GM23338 (cell line): ENCODE measurements around the gene ACSBG1. TPM values are rescaled to one million over a fixed set of nuclear protein-coding genes. Genes with fewer than 3 reads are reported as not detected.

Experiments
- ATAC-seq: fragments of 200-7000 bp; cut with Tn5 transposase; 3 replicates; pipeline ENCODE4 v1.9.1; 2020
- DNase-seq: peaks from one replicate; pipeline ENCODE4 v3.0.0-alpha.2; 2015; ENCODE audit warnings: low spot score
- H2AFZ ChIP-seq: fragments of 200-600 bp; sonication (generic); 2 replicates; pipeline ENCODE4 v1.8.0; 2016; ENCODE audit warnings: antibody characterized with exemption, mild to moderate bottlenecking, moderate library complexity
- H3F3A ChIP-seq: fragments of 200-600 bp; sonication (generic); replicated peaks from 2 replicates; pipeline ENCODE4 v1.8.0; 2017; ENCODE audit warnings: antibody characterized with exemption, mixed run types, low read depth
- H3K27ac ChIP-seq: fragments of 200-600 bp; sonication (generic); 2 replicates; pipeline ENCODE4 v1.6.1; 2016; ENCODE audit warnings: low read depth
- H3K27me3 ChIP-seq: fragments of 200-600 bp; sonication (generic); 2 replicates; pipeline ENCODE4 v1.8.0; 2016; ENCODE audit warnings: mild to moderate bottlenecking, mixed run types, moderate library complexity; ENCODE audit not compliant: insufficient read depth
- H3K36me3 ChIP-seq: fragments of 200-600 bp; sonication (generic); 2 replicates; pipeline ENCODE4 v1.8.0; 2016; ENCODE audit warnings: mild to moderate bottlenecking; ENCODE audit not compliant: insufficient read depth
- H3K4me1 ChIP-seq: fragments of 200-600 bp; sonication (generic); 2 replicates; pipeline ENCODE4 v1.8.0; 2016; ENCODE audit warnings: mild to moderate bottlenecking, moderate library complexity; ENCODE audit not compliant: insufficient read depth
- H3K4me2 ChIP-seq: fragments of 200-600 bp; sonication (generic); 2 replicates; pipeline ENCODE4 v1.7.1; 2017; ENCODE audit warnings: mixed run types
- H3K4me3 ChIP-seq: fragments of 200-600 bp; sonication (generic); 2 replicates; pipeline ENCODE4 v1.6.1; 2016; ENCODE audit warnings: mixed run types
- H3K79me2 ChIP-seq: fragments of 200-600 bp; sonication (generic); replicated peaks from 2 replicates; pipeline ENCODE4 v1.8.0; 2017; ENCODE audit warnings: mild to moderate bottlenecking; ENCODE audit not compliant: insufficient read depth
- H3K9me2 ChIP-seq: fragments of 200-600 bp; sonication (generic); 2 replicates; pipeline ENCODE4 v1.8.0; 2017; ENCODE audit not compliant: insufficient read depth
- H4K20me1 ChIP-seq: fragments of 200-600 bp; sonication (generic); replicated peaks from 2 replicates; pipeline ENCODE4 v1.8.0; 2017; ENCODE audit warnings: mild to moderate bottlenecking; ENCODE audit not compliant: insufficient read depth
- H3K27ac Mint-ChIP-seq: 2 replicates; pipeline ENCODE4 v1.8.0; 2020; ENCODE audit warnings: inconsistent platforms, mild to moderate bottlenecking, moderate library complexity, mixed read lengths
- H3K27me3 Mint-ChIP-seq: 3 replicates; pipeline ENCODE4 v1.8.0; 2022; ENCODE audit warnings: low read depth, mild to moderate bottlenecking, moderate library complexity, mixed read lengths, inconsistent platforms; ENCODE audit not compliant: insufficient read depth, poor library complexity
- H3K36me3 Mint-ChIP-seq: 3 replicates; pipeline ENCODE4 v1.8.0; 2021; ENCODE audit warnings: low read depth, mild to moderate bottlenecking, inconsistent platforms, moderate library complexity, mixed read lengths
- H3K4me1 Mint-ChIP-seq: 3 replicates; pipeline ENCODE4 v1.8.0; 2020; ENCODE audit warnings: mild to moderate bottlenecking, inconsistent platforms, mixed read lengths
- H3K4me3 Mint-ChIP-seq: 3 replicates; pipeline ENCODE4 v1.8.0; 2021; ENCODE audit warnings: moderate library complexity, mild to moderate bottlenecking, inconsistent platforms, mixed read lengths
- H3K9me3 Mint-ChIP-seq: 3 replicates; pipeline ENCODE4 v1.8.0; 2020; ENCODE audit warnings: moderate library complexity, mild to moderate bottlenecking, inconsistent platforms, mixed read lengths
- CREB1 ChIP-seq: fragments of 250-450 bp; sonication (Bioruptor Pico); IDR thresholded peaks from 2 replicates; pipeline ENCODE4 v1.5.0; 2020; ENCODE audit warnings: low read depth, mild to moderate bottlenecking, moderate library complexity
- EZH2 ChIP-seq: fragments of 200-600 bp; sonication (generic); IDR thresholded peaks from one replicate; pipeline ENCODE4 v1.8.0; 2017; ENCODE audit warnings: antibody characterized with exemption, mild to moderate bottlenecking, low read depth; ENCODE audit not compliant: unreplicated experiment
- EZH2phosphoT487 ChIP-seq: fragments of 200-600 bp; sonication (generic); IDR thresholded peaks from one replicate; pipeline ENCODE4 v1.8.1; 2018; ENCODE audit warnings: antibody characterized with exemption; ENCODE audit not compliant: unreplicated experiment
- JUNB ChIP-seq: IDR thresholded peaks from one replicate; pipeline ENCODE4 v1.6.1; 2016; ENCODE audit warnings: antibody characterized with exemption; ENCODE audit not compliant: unreplicated experiment
- NANOG ChIP-seq: IDR thresholded peaks from 2 replicates; pipeline ENCODE4 v1.6.1; 2016; ENCODE audit warnings: antibody characterized with exemption, borderline replicate concordance
- POLR2AphosphoS5 ChIP-seq: IDR thresholded peaks from 2 replicates; pipeline ENCODE4 v1.6.1; 2016; ENCODE audit warnings: antibody characterized with exemption, low read depth
- STAT1 ChIP-seq: IDR thresholded peaks from one replicate; pipeline ENCODE4 v1.6.1; 2016; ENCODE audit warnings: antibody characterized with exemption; ENCODE audit not compliant: unreplicated experiment
- ZNF114 ChIP-seq: fragments of 250-450 bp; sonication (Bioruptor Pico); IDR thresholded peaks from 2 replicates; pipeline ENCODE4 v1.5.0; 2020; ENCODE audit warnings: mild to moderate bottlenecking, moderate library complexity
- ZNF331 ChIP-seq: fragments of 250-450 bp; sonication (Bioruptor Pico); IDR thresholded peaks from 2 replicates; pipeline ENCODE4 v1.5.0; 2020; ENCODE audit warnings: low read depth, mild to moderate bottlenecking, moderate library complexity
- polyA plus RNA-seq: library from polyadenylated mRNA; unstranded; fragments of >200 nt; fragmentation: Nextera tagmentation; extraction: Ambion mirVana; gene quantifications from 2 replicates; pipeline ENCODE4 v1.2.1, GENCODE V29; 2016
- total RNA-seq: library from RNA; depleted of rRNA; stranded (reverse); fragments of >200 nt; shearing (Covaris generic); gene quantifications from 2 replicates; pipeline ENCODE4 v1.2.3, GENCODE V29; 2014
- TF ChIP-seq, protein P1 (sequence below): fragments of 250-450 bp; sonication (Bioruptor Pico); IDR thresholded peaks from 2 replicates; pipeline ENCODE4 v1.5.0; 2020; ENCODE audit warnings: mild to moderate bottlenecking, moderate library complexity
- TF ChIP-seq, protein P2 (sequence below): IDR thresholded peaks from 2 replicates; pipeline ENCODE4 v1.6.1; 2016; ENCODE audit warnings: antibody characterized with exemption
- TF ChIP-seq, protein P3 (sequence below): IDR thresholded peaks from one replicate; pipeline ENCODE4 v1.6.1; 2018; ENCODE audit warnings: antibody characterized with exemption; ENCODE audit not compliant: unreplicated experiment
- TF ChIP-seq, protein P4 (sequence below), 2 experiments: fragments of 200-600 bp in 1 of 2; sonication (generic) in 1 of 2; conservative IDR thresholded peaks; 2 replicates each; pipeline versions ENCODE4 v1.5.1 to v1.6.1; 2016 to 2017; ENCODE audit warnings: antibody characterized with exemption in 2 of 2, low read depth in 2 of 2, mild to moderate bottlenecking in 2 of 2, moderate library complexity in 1 of 2

ACSBG1 gene
- total and polyA plus RNA-seq, 2 experiments from 2014 or later: 1.9 to 10.0 TPM

DNA sequence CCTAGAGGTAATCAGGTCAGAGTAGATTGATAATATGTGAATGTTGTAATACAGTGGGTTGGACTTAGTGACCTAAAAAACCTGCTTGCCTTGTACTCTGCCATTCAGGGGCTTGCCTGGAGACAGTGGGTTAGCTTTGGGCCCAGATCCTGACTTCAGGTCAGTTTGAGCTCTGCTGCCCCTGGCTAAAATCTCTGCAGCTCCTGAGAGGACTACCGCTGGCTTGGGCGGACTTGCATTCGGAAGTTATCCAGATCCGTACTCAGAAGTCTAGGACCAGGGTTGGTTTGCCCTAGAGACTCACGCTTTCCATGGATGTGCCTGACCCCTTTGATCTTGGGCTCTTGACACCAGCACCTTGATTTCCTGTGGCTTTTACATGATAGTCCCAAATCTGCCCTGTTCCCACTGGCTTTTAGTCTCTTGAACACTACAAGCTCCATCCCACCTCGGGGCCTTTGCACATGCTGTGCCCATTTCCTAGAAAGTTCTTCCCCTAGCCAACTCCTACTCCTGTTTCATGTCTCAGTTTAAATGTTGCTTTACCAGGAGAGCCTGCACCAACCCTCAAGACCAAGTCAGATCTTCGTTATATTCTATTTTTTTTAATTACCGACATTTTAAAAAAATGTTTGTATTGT lies 5.9 kb downstream of the ACSBG1 start:
- DNase-seq: no peak
- Histone ChIP-seq H3K27ac (no peak overlapping the region), H4K20me1 (no peaks in the 10 kb centered on the region), H3K4me3 (no peak overlapping the region), H3K4me2 (no peak overlapping the region), H3K36me3 (no peaks in the 10 kb centered on the region), H3K27me3 (no peaks in the 10 kb centered on the region), H3F3A (no peaks in the 10 kb centered on the region), H2AFZ (no peak overlapping the region), H3K4me1 (peaks cover 4% of the 10 kb centered on the region), H3K79me2 (no peaks in the 10 kb centered on the region), H3K9me2 (no peaks in the 10 kb centered on the region)
- Mint-ChIP-seq H3K4me1 (peaks cover 3% of the 10 kb centered on the region), H3K27ac (no peak overlapping the region), H3K9me3 (no peaks in the 10 kb centered on the region; the same call in 2 of the 3 replicates), H3K4me3 (no peak overlapping the region), H3K27me3 (peaks cover 5% of the 10 kb centered on the region), H3K36me3 (peaks cover 3% of the 10 kb centered on the region; the same call in 1 of the 3 replicates)
- no peak for ATAC-seq
- TF ChIP-seq JUNB (no peak), CREB1 (CRISPR knock-in tag) (no peak), ZNF114 (CRISPR knock-in tag) (no peak), EZH2phosphoT487 (no peak), NANOG (no peak), ZNF331 (CRISPR knock-in tag) (no peak), STAT1 (no peak), POLR2AphosphoS5 (no peak), EZH2 (no peak)
- TF ChIP-seq, protein P1, sequence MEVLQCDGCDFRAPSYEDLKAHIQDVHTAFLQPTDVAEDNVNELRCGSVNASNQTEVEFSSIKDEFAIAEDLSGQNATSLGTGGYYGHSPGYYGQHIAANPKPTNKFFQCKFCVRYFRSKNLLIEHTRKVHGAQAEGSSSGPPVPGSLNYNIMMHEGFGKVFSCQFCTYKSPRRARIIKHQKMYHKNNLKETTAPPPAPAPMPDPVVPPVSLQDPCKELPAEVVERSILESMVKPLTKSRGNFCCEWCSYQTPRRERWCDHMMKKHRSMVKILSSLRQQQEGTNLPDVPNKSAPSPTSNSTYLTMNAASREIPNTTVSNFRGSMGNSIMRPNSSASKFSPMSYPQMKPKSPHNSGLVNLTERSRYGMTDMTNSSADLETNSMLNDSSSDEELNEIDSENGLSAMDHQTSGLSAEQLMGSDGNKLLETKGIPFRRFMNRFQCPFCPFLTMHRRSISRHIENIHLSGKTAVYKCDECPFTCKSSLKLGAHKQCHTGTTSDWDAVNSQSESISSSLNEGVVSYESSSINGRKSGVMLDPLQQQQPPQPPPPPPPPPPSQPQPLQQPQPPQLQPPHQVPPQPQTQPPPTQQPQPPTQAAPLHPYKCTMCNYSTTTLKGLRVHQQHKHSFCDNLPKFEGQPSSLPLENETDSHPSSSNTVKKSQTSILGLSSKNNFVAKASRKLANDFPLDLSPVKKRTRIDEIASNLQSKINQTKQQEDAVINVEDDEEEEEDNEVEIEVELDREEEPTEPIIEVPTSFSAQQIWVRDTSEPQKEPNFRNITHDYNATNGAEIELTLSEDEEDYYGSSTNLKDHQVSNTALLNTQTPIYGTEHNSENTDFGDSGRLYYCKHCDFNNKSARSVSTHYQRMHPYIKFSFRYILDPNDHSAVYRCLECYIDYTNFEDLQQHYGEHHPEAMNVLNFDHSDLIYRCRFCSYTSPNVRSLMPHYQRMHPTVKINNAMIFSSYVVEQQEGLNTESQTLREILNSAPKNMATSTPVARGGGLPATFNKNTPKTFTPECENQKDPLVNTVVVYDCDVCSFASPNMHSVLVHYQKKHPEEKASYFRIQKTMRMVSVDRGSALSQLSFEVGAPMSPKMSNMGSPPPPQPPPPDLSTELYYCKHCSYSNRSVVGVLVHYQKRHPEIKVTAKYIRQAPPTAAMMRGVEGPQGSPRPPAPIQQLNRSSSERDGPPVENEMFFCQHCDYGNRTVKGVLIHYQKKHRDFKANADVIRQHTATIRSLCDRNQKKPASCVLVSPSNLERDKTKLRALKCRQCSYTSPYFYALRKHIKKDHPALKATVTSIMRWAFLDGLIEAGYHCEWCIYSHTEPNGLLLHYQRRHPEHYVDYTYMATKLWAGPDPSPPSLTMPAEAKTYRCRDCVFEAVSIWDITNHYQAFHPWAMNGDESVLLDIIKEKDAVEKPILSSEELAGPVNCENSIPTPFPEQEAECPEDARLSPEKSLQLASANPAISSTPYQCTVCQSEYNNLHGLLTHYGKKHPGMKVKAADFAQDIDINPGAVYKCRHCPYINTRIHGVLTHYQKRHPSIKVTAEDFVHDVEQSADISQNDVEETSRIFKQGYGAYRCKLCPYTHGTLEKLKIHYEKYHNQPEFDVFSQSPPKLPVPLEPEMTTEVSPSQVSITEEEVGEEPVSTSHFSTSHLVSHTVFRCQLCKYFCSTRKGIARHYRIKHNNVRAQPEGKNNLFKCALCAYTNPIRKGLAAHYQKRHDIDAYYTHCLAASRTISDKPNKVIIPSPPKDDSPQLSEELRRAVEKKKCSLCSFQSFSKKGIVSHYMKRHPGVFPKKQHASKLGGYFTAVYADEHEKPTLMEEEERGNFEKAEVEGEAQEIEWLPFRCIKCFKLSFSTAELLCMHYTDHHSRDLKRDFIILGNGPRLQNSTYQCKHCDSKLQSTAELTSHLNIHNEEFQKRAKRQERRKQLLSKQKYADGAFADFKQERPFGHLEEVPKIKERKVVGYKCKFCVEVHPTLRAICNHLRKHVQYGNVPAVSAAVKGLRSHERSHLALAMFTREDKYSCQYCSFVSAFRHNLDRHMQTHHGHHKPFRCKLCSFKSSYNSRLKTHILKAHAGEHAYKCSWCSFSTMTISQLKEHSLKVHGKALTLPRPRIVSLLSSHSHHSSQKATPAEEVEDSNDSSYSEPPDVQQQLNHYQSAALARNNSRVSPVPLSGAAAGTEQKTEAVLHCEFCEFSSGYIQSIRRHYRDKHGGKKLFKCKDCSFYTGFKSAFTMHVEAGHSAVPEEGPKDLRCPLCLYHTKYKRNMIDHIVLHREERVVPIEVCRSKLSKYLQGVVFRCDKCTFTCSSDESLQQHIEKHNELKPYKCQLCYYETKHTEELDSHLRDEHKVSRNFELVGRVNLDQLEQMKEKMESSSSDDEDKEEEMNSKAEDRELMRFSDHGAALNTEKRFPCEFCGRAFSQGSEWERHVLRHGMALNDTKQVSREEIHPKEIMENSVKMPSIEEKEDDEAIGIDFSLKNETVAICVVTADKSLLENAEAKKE (CRISPR knock-in tag): no peak
- TF ChIP-seq, protein P2, sequence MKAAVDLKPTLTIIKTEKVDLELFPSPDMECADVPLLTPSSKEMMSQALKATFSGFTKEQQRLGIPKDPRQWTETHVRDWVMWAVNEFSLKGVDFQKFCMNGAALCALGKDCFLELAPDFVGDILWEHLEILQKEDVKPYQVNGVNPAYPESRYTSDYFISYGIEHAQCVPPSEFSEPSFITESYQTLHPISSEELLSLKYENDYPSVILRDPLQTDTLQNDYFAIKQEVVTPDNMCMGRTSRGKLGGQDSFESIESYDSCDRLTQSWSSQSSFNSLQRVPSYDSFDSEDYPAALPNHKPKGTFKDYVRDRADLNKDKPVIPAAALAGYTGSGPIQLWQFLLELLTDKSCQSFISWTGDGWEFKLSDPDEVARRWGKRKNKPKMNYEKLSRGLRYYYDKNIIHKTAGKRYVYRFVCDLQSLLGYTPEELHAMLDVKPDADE: no peak
- TF ChIP-seq, protein P3, sequence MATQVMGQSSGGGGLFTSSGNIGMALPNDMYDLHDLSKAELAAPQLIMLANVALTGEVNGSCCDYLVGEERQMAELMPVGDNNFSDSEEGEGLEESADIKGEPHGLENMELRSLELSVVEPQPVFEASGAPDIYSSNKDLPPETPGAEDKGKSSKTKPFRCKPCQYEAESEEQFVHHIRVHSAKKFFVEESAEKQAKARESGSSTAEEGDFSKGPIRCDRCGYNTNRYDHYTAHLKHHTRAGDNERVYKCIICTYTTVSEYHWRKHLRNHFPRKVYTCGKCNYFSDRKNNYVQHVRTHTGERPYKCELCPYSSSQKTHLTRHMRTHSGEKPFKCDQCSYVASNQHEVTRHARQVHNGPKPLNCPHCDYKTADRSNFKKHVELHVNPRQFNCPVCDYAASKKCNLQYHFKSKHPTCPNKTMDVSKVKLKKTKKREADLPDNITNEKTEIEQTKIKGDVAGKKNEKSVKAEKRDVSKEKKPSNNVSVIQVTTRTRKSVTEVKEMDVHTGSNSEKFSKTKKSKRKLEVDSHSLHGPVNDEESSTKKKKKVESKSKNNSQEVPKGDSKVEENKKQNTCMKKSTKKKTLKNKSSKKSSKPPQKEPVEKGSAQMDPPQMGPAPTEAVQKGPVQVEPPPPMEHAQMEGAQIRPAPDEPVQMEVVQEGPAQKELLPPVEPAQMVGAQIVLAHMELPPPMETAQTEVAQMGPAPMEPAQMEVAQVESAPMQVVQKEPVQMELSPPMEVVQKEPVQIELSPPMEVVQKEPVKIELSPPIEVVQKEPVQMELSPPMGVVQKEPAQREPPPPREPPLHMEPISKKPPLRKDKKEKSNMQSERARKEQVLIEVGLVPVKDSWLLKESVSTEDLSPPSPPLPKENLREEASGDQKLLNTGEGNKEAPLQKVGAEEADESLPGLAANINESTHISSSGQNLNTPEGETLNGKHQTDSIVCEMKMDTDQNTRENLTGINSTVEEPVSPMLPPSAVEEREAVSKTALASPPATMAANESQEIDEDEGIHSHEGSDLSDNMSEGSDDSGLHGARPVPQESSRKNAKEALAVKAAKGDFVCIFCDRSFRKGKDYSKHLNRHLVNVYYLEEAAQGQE: no peak
- TF ChIP-seq, protein P4, sequence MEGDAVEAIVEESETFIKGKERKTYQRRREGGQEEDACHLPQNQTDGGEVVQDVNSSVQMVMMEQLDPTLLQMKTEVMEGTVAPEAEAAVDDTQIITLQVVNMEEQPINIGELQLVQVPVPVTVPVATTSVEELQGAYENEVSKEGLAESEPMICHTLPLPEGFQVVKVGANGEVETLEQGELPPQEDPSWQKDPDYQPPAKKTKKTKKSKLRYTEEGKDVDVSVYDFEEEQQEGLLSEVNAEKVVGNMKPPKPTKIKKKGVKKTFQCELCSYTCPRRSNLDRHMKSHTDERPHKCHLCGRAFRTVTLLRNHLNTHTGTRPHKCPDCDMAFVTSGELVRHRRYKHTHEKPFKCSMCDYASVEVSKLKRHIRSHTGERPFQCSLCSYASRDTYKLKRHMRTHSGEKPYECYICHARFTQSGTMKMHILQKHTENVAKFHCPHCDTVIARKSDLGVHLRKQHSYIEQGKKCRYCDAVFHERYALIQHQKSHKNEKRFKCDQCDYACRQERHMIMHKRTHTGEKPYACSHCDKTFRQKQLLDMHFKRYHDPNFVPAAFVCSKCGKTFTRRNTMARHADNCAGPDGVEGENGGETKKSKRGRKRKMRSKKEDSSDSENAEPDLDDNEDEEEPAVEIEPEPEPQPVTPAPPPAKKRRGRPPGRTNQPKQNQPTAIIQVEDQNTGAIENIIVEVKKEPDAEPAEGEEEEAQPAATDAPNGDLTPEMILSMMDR (conservative IDR thresholded peaks at IDR 0.05; ENCODE audit: low read depth in 2 of 2): no peak
